Astrocyte (in vitro differentiated cells and primary cell): ENCODE data around the gene NCCRP1. TPM values are rescaled to one million over a fixed set of nuclear protein-coding genes. Genes with fewer than 3 reads are reported as not detected.

Source experiments
- DNase-seq: peaks from one replicate; pipeline ENCODE4 v3.0.0-alpha.2; 2010; ENCODE audit warnings: low read depth
- FAIRE-seq: peaks from 2 replicates; lab custom pipeline; 2011; peaks lifted over from hg19 to GRCh38; lab: Jason Lieb, UNC
- H2AFZ ChIP-seq: 2 replicates; pipeline ENCODE4 v1.6.0; 2012; ENCODE audit warnings: low read depth, low read length, inconsistent platforms
- H3K27ac ChIP-seq: 2 replicates; pipeline ENCODE4 v1.5.1; 2011; ENCODE audit warnings: low read depth, low read length, inconsistent platforms
- H3K27me3 ChIP-seq: 2 replicates; pipeline ENCODE4 v1.6.0; 2011; ENCODE audit warnings: low read length, inconsistent platforms; ENCODE audit not compliant: insufficient read depth
- H3K36me3 ChIP-seq: 2 replicates; pipeline ENCODE4 v1.5.1; 2011; ENCODE audit warnings: low read length, inconsistent platforms; ENCODE audit not compliant: insufficient read depth
- H3K4me1 ChIP-seq: 2 replicates; pipeline ENCODE4 v1.5.1; 2011; ENCODE audit warnings: low read length, inconsistent platforms; ENCODE audit not compliant: insufficient read depth
- H3K4me2 ChIP-seq: 2 replicates; pipeline ENCODE4 v1.6.0; 2012; ENCODE audit warnings: low read length, inconsistent platforms
- H3K4me3 ChIP-seq: 2 replicates; pipeline ENCODE4 v1.5.1; 2011; ENCODE audit warnings: low read depth, mild to moderate bottlenecking, low read length, inconsistent platforms; ENCODE audit not compliant: insufficient read depth
- H3K79me2 ChIP-seq: 2 replicates; pipeline ENCODE4 v1.6.0; 2012; ENCODE audit warnings: mild to moderate bottlenecking, low read length, inconsistent platforms; ENCODE audit not compliant: insufficient read depth
- H3K9ac ChIP-seq: 2 replicates; pipeline ENCODE4 v1.6.0; 2012; ENCODE audit warnings: mild to moderate bottlenecking, low read length, inconsistent platforms
- H3K9me3 ChIP-seq: 2 replicates; pipeline ENCODE4 v1.5.1; 2012; ENCODE audit warnings: low read depth, mild to moderate bottlenecking, low read length, inconsistent platforms; ENCODE audit not compliant: insufficient read depth
- H4K20me1 ChIP-seq: 2 replicates; pipeline ENCODE4 v1.6.0; 2012; ENCODE audit warnings: low read length, inconsistent platforms; ENCODE audit not compliant: insufficient read depth
- H3K27ac Mint-ChIP-seq: one replicate; pipeline ENCODE4 v1.8.0; 2021; ENCODE audit warnings: mild to moderate bottlenecking, mixed read lengths; ENCODE audit not compliant: unreplicated experiment
- H3K27me3 Mint-ChIP-seq: one replicate; pipeline ENCODE4 v1.8.0; 2021; ENCODE audit warnings: low read depth, mixed read lengths; ENCODE audit not compliant: unreplicated experiment
- H3K36me3 Mint-ChIP-seq: one replicate; pipeline ENCODE4 v1.8.0; 2021; ENCODE audit warnings: low read depth, mixed read lengths; ENCODE audit not compliant: unreplicated experiment
- H3K4me1 Mint-ChIP-seq: one replicate; pipeline ENCODE4 v1.8.0; 2021; ENCODE audit warnings: low read depth, mixed read lengths; ENCODE audit not compliant: unreplicated experiment
- H3K4me3 Mint-ChIP-seq: one replicate; pipeline ENCODE4 v1.8.0; 2021; ENCODE audit warnings: mild to moderate bottlenecking, moderate library complexity, mixed read lengths; ENCODE audit not compliant: unreplicated experiment
- H3K9me3 Mint-ChIP-seq: one replicate; pipeline ENCODE4 v1.8.0; 2021; ENCODE audit warnings: mild to moderate bottlenecking, mixed read lengths; ENCODE audit not compliant: unreplicated experiment
- CTCF ChIP-seq: IDR thresholded peaks from 2 replicates; pipeline ENCODE4 v1.5.1; 2011; ENCODE audit warnings: low read depth, mild to moderate bottlenecking, inconsistent platforms, low read length, moderate library complexity; ENCODE audit not compliant: insufficient read depth
- EZH2 ChIP-seq: IDR thresholded peaks from 2 replicates; pipeline ENCODE4 v1.6.1; 2012; ENCODE audit warnings: mild to moderate bottlenecking, low read length, inconsistent platforms; ENCODE audit not compliant: insufficient read depth
- total RNA-seq: library from RNA; stranded (reverse); gene quantifications from 2 replicates; pipeline ENCODE4 v1.2.1, GENCODE V29; 2021

NCCRP1 gene
- total RNA-seq, 1 donor from 2014 or later, result not detected

GRCh38 chr19:39208175-39208795 lies 11.5 kb downstream of the NCCRP1 start:
- no peak for DNase-seq
- Histone ChIP-seq H3K4me2 (no peak overlapping the region), H3K4me3 (no peak overlapping the region), H3K27me3 (peaks cover 13% of the 10 kb centered on the region), H3K9ac (no peak overlapping the region), H3K27ac (no peak overlapping the region), H3K4me1 (no peaks in the 10 kb centered on the region), H4K20me1 (no peaks in the 10 kb centered on the region), H3K36me3 (no peaks in the 10 kb centered on the region), H2AFZ (no peak overlapping the region), H3K79me2 (no peaks in the 10 kb centered on the region), H3K9me3 (no peaks in the 10 kb centered on the region)
- TF ChIP-seq EZH2 (no peak), CTCF (no peak)
- no peak for FAIRE-seq
- Mint-ChIP-seq H3K27me3 (peaks cover 28% of the 10 kb centered on the region), H3K9me3 (no peaks in the 10 kb centered on the region), H3K36me3 (no peaks in the 10 kb centered on the region), H3K4me3 (no peak overlapping the region), H3K4me1 (peaks cover 2% of the 10 kb centered on the region), H3K27ac (no peak overlapping the region)

GRCh38 chr19:39209196-39209595 lies 12.4 kb downstream of the NCCRP1 start:
- H3K27me3 ChIP-seq, result peaks cover 11% of the 10 kb centered on the region
- H2AFZ ChIP-seq, result no peak overlapping the region
- Mint-ChIP-seq H3K36me3 (no peaks in the 10 kb centered on the region), H3K9me3 (no peaks in the 10 kb centered on the region), H3K27me3 (peaks cover 32% of the 10 kb centered on the region), H3K4me3 (no peak overlapping the region), H3K4me1 (peaks cover 2% of the 10 kb centered on the region), H3K27ac (no peak overlapping the region)
- H3K4me2 ChIP-seq, result no peak overlapping the region
- no peak for FAIRE-seq
- no peaks in the 10 kb centered on the region for H4K20me1 ChIP-seq
- H3K27ac ChIP-seq, result no peak overlapping the region
- H3K79me2 ChIP-seq, result no peaks in the 10 kb centered on the region
- H3K4me3 ChIP-seq, result no peak overlapping the region
- H3K4me1 ChIP-seq, result no peaks in the 10 kb centered on the region
- no peaks in the 10 kb centered on the region for H3K9me3 ChIP-seq
- TF ChIP-seq EZH2 (no peak), CTCF (no peak)
- H3K36me3 ChIP-seq, result no peaks in the 10 kb centered on the region
- DNase-seq, result no peak
- no peak overlapping the region for H3K9ac ChIP-seq

GRCh38 chr19:39211731-39212374 lies 15.1 kb downstream of the NCCRP1 start:
- Histone ChIP-seq H3K27me3 (peaks cover 3% of the 10 kb centered on the region), H3K4me1 (no peaks in the 10 kb centered on the region), H4K20me1 (no peaks in the 10 kb centered on the region), H3K4me2 (no peak overlapping the region), H3K79me2 (no peaks in the 10 kb centered on the region), H3K9me3 (no peaks in the 10 kb centered on the region), H3K27ac (no peak overlapping the region), H3K4me3 (no peak overlapping the region), H3K9ac (no peak overlapping the region), H2AFZ (no peak overlapping the region), H3K36me3 (no peaks in the 10 kb centered on the region)
- TF ChIP-seq CTCF (no peak), EZH2 (no peak)
- no peak for FAIRE-seq
- no peak for DNase-seq
- H3K36me3 Mint-ChIP-seq, result no peaks in the 10 kb centered on the region
- peaks cover 5% of the 10 kb centered on the region for H3K9me3 Mint-ChIP-seq
- H3K4me1 Mint-ChIP-seq, result no peaks in the 10 kb centered on the region
- H3K4me3 Mint-ChIP-seq, result no peak overlapping the region
- H3K27me3 Mint-ChIP-seq, result peaks cover 30% of the 10 kb centered on the region
- H3K27ac Mint-ChIP-seq, result no peak overlapping the region
